D721Med (cell line): Measurements from ENCODE around the gene VSNL1.

ENCODE experiments used
- DNase-seq: peaks from one replicate; pipeline ENCODE4 v3.0.0; 2011; ENCODE audit warnings: low spot score; ENCODE audit not compliant: insufficient read length
- FAIRE-seq: peaks from 2 replicates; lab custom pipeline; 2011; peaks lifted over from hg19 to GRCh38; lab: Jason Lieb, UNC
- CTCF ChIP-seq: IDR thresholded peaks from 2 replicates; pipeline ENCODE4 v1.5.1; 2012; ENCODE audit warnings: mild to moderate bottlenecking, control low read depth; ENCODE audit not compliant: insufficient read depth; ENCODE audit errors: missing control alignments

Gene VSNL1

GRCh38 chr2:17608251-17608650 is 67.8 kb downstream of the VSNL1 start:
- no peak for FAIRE-seq
- no peak for DNase-seq

GRCh38 chr2:17610521-17610920 is 70.0 kb downstream of the VSNL1 start:
- DNase-seq (no peak), FAIRE-seq (no peak)
- no peak for TF ChIP-seq CTCF

More at GRCh38 chr2:17608251-17608650, 67.8 kb downstream of the VSNL1 start:
- no peak for TF ChIP-seq CTCF

- TF ChIP-seq CTCF: no peak
- FAIRE-seq (no peak), DNase-seq (no peak)
Observed at GRCh38 chr2:17611036-17611435, 70.5 kb downstream of the VSNL1 start.

- no peak for DNase-seq
- no peak for FAIRE-seq
- no peak for TF ChIP-seq CTCF
Observed at GRCh38 chr2:17614174-17614930, 73.9 kb downstream of the VSNL1 start.

- FAIRE-seq (no peak), DNase-seq (no peak)
Observed at GRCh38 chr2:17615147-17615546, 74.7 kb downstream of the VSNL1 start.

GRCh38 chr2:17615728-17616351 is 75.3 kb downstream of the VSNL1 start:
- TF ChIP-seq CTCF: no peak
- no peak for DNase-seq
- FAIRE-seq: no peak

More at GRCh38 chr2:17615147-17615546, 74.7 kb downstream of the VSNL1 start:
- TF ChIP-seq CTCF: no peak

GRCh38 chr2:17616405-17616804 is 75.9 kb downstream of the VSNL1 start:
- TF ChIP-seq CTCF: no peak
- DNase-seq (no peak), FAIRE-seq (no peak)
